Common myeloid progenitor, CD34-positive (primary cell): Measurements from ENCODE around the gene PDE6B.

Source experiments
- CTCF ChIA-PET: fragments of 350-600 bp; sonication (Branson Sonifier 250); formaldehyde crosslinking; loops from one replicate; lab custom pipeline; 2021; ENCODE audit warnings: antibody characterized with exemption; lab: Charles Lee
- POLR2A ChIA-PET: fragments of 350-600 bp; sonication (Branson Sonifier 250); formaldehyde crosslinking; loops from one replicate; lab custom pipeline; 2021; ENCODE audit warnings: antibody characterized with exemption; lab: Charles Lee
- DNase-seq, 3 donors: peaks; one replicate each; pipeline versions ENCODE4 v3.0.0 to v3.0.0-alpha.2; 2013
- H3K27ac ChIP-seq, 2 experiments: 1 replicate in 1 of 2; 2 replicates in 1 of 2; pipeline ENCODE4 v1.7.0; 2013; ENCODE audit warnings: inconsistent platforms in 2 of 2, low read length in 2 of 2, mild to moderate bottlenecking in 2 of 2, low read depth in 1 of 2, moderate library complexity in 1 of 2; ENCODE audit not compliant: severe bottlenecking in 2 of 2, insufficient read depth in 1 of 2, poor library complexity in 1 of 2
- H3K27me3 ChIP-seq, 5 experiments: replicated peaks in 2 of 5; 1 replicate in 3 of 5; 2 replicates in 2 of 5; pipeline versions ENCODE4 v1.6.1 to v1.7.0; 2013; ENCODE audit warnings: low read length in 4 of 5, mild to moderate bottlenecking in 2 of 5, moderate library complexity in 2 of 5, inconsistent platforms in 1 of 5; ENCODE audit not compliant: insufficient read depth in 5 of 5, control insufficient read depth in 4 of 5
- H3K36me3 ChIP-seq, 4 experiments: 1 replicate in 2 of 4; 2 replicates in 2 of 4; pipeline versions ENCODE4 v1.6.1 to v1.7.0; 2013; ENCODE audit warnings: low read length in 3 of 4, control low read depth in 1 of 4, mild to moderate bottlenecking in 1 of 4; ENCODE audit not compliant: control insufficient read depth in 4 of 4, insufficient read depth in 4 of 4
- H3K4me1 ChIP-seq, 4 experiments: 1 replicate in 3 of 4; 2 replicates in 1 of 4; pipeline versions ENCODE4 v1.6.1 to v1.7.1; 2013; ENCODE audit warnings: low read length in 3 of 4, mild to moderate bottlenecking in 3 of 4, control low read depth in 1 of 4, inconsistent platforms in 1 of 4, moderate library complexity in 1 of 4; ENCODE audit not compliant: control insufficient read depth in 4 of 4, insufficient read depth in 4 of 4; ENCODE audit errors: control extremely low read depth in 1 of 4
- H3K4me3 ChIP-seq, 7 experiments: 1 replicate in 4 of 7; 2 replicates in 3 of 7; pipeline versions ENCODE4 v1.5.1 to v1.7.0; 2013; ENCODE audit warnings: mild to moderate bottlenecking in 7 of 7, low read length in 6 of 7, moderate library complexity in 6 of 7, inconsistent platforms in 2 of 7, low read depth in 2 of 7, control low read depth in 1 of 7; ENCODE audit not compliant: insufficient read depth in 4 of 7, control insufficient read depth in 1 of 7; ENCODE audit errors: extremely low read depth in 1 of 7
- H3K9me3 ChIP-seq, 5 experiments: 1 replicate in 4 of 5; 2 replicates in 1 of 5; pipeline versions ENCODE4 v1.6.1 to v1.7.1; 2013; ENCODE audit warnings: low read length in 4 of 5, mild to moderate bottlenecking in 2 of 5, inconsistent platforms in 1 of 5, low read depth in 1 of 5, moderate library complexity in 1 of 5; ENCODE audit not compliant: control insufficient read depth in 4 of 5, insufficient read depth in 2 of 5; ENCODE audit errors: control extremely low read depth in 1 of 5
- WGBS: methylation state at CpG from one replicate; pipeline ENCODE4 v1.1.5; 2013; ENCODE audit not compliant: insufficient coverage; 5-methylcytosine and 5-hydroxymethylcytosine counted together

The PDE6B gene

DNA sequence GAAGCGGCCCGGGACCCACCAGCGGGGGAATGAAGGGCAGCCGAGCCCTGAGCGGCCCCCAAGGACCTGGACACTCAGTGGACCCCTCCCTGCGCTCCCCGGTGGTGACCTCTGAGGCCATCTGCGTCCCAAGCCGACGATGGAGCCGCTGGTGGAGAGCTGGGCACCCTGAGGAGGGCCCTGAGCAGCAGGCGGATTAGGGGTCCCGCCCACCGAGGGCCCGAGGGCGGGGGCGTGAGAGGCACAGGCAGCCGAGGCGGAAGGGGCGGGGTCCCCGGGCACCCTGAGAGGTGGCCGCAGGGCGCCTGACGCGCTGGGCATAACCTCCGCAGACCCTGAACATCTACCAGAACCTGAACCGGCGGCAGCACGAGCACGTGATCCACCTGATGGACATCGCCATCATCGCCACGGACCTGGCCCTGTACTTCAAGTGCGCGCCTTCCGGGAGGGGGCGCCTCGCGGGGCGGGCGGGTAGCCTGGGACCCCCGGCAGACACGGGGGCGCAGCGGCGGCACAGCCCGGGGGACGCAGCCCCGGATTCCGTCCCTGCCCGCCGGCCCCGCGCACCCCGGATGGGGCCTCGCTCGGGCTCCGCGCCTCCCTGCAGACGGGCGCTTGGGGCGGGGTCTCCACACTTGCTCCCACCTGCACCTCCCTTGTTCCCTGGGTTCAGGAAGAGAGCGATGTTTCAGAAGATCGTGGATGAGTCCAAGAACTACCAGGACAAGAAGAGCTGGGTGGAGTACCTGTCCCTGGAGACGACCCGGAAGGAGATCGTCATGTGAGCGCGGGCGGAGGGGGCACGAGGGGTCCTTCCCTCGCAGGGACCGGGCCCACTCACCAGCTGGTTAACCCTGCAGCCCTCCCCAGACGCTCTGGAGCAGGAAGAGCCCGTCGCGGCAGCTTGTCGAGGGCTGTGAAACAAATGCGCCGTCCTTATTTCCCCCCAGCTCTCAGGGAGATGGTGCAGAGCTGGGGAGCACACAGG, 38.4 kb downstream of the PDE6B start:
- peaks cover 0 to 18% (median 8%) of the 10 kb centered on the region in 4 experiments for H3K36me3 ChIP-seq
- H3K9me3 ChIP-seq = no peaks in the 10 kb centered on the region
- peak overlapping the region; percentile 67 to 94 (median 84) for H3K4me3 ChIP-seq
- H3K27ac ChIP-seq = peak overlapping the region; percentile 75 to 79
- H3K27me3 ChIP-seq = no peaks in the 10 kb centered on the region
- ChIA-PET CTCF (interaction anchor here (1.0 to 1.4 kb wide), 3 partner anchors 11 to 422 kb away, joined by 3 to 5 read pairs (median 4); no protein-coding TSS in a partner anchor), POLR2A (interaction anchor here (0.5 to 1.2 kb wide), 2 partner anchors 11 to 581 kb away, joined by 3 to 5 read pairs; partner anchors contain the start of genes ATP5ME and MYL5)
- WGBS = under 1% methylated on average over 75 of the region's 80 CpGs
- DNase-seq = peak; percentile 70 to 89 (median 86)
- peaks cover 0 to 22% (median 16%) of the 10 kb centered on the region in 4 experiments for H3K4me1 ChIP-seq

DNA sequence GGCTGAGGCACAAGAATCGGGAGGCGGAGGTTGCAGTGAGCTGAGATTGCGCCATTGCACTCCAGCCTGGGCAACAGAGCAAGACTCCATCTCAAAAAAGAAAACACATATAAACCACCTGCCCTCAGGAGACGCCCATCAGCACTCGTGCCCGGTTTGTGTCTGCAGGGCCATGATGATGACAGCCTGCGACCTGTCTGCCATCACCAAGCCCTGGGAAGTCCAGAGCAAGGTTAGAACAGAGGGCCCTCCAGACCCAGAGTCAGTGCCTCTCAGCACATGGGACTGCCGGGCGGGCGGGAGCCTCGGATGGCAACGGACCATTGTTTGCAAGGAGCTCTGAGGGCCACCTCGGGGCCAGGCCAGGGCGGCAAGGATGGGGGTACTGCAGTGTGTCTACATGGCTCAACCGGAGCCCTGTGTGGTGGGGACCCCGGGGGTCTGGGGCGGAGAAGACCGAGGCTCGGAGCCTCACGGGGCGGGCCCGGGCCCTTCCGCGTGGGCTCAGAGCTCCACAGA, 39.4 kb downstream of the PDE6B start:
- ChIA-PET CTCF (interaction anchor here (1.0 to 1.4 kb wide), 3 partner anchors 9 to 20 kb away, joined by 3 to 5 read pairs (median 4); partner anchors contain the start of genes ATP5ME and MYL5), POLR2A (interaction anchor here (1.2 kb wide), 1 partner anchor 10 kb away, joined by 5 read pairs; the partner anchor contains the start of genes ATP5ME and MYL5)
- H3K4me3 ChIP-seq = peak overlapping the region in 2 of 7 experiments; percentile 84 to 90
- whole genome bisulfite sequencing = 96% methylated on average over 19 of the region's 24 CpGs
- H3K4me1 ChIP-seq = peaks cover 0 to 22% (median 16%) of the 10 kb centered on the region in 4 experiments
- no peaks in the 10 kb centered on the region for H3K27me3 ChIP-seq
- no peak for DNase-seq
- no peaks in the 10 kb centered on the region for H3K9me3 ChIP-seq
- H3K27ac ChIP-seq = no peak overlapping the region
- peaks cover 0 to 19% (median 6%) of the 10 kb centered on the region in 4 experiments for H3K36me3 ChIP-seq

DNA sequence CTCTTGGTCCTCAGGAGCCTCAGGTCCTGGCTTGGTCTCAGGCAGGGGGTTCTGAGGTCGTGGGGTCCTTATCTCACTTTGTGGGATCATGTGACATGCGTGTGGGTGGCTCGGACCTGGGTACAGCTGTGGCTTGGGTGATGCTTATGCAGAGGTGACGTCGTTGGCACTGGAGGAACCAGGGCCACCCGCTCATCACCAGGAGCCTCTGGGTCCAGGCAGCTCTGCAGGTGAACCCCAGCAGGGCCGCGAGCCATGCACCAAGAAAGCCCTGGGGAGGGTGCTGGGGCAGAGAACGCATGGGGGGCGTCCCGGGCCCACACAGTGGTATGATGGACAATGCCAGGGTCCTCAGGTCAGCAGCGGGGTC, 40.0 kb downstream of the PDE6B start:
- Histone ChIP-seq H3K4me3 (no peak overlapping the region), H3K27me3 (no peaks in the 10 kb centered on the region), H3K36me3 (peaks cover 0 to 16% (median 4%) of the 10 kb centered on the region in 4 experiments), H3K27ac (no peak overlapping the region), H3K9me3 (no peaks in the 10 kb centered on the region), H3K4me1 (peaks cover 0 to 22% (median 16%) of the 10 kb centered on the region in 4 experiments)
- no peak for DNase-seq
- POLR2A ChIA-PET = no interaction called here
- WGBS = 95% methylated on average over 11 of the region's 12 CpGs
- CTCF ChIA-PET = interaction anchor here (0.7 to 1.0 kb wide), 2 partner anchors 9 to 18 kb away, joined by 4 read pairs; partner anchors contain the start of genes ATP5ME and MYL5

DNA sequence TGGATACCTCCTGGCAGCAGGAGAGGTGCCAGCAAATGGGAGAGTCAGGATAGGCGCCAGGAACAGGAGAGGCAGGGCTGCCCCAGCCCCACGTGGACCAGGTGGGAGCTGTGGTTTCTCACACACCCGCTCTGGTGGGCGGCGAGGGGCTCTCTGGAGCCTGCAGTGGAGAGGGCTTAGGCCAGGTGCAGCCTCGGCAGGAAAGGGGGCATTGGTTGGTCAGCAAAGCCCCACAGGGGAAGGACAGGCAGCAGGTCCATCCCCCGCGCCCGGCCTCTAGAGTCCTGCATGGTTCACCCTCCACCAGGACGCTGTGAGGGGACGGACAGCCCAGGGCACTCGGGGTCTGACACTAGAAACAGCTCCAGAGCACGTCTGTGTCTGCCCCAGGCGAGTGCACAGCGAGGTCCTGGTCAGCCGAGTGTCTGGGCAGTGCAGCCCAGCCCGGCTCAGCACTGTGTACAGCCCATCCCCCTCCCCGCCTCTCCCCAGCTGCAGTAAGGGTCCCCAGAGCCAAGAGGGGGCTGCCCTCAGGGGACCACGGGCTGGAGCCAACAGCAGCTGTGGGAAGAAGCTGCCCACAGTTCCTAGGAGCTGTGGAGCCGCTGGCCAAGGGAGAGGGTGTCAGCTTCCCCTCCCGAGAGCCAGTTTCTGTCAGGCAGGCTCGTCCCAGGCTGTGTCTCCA, 40.5 kb downstream of the PDE6B start:
- DNase-seq = no peak
- Histone ChIP-seq H3K27ac (no peak overlapping the region), H3K9me3 (no peaks in the 10 kb centered on the region), H3K36me3 (peaks cover 0 to 17% (median 7%) of the 10 kb centered on the region in 4 experiments), H3K4me3 (no peak overlapping the region), H3K27me3 (no peaks in the 10 kb centered on the region), H3K4me1 (peaks cover 0 to 22% (median 16%) of the 10 kb centered on the region in 4 experiments)
- WGBS = 92% methylated on average over 15 of the region's 22 CpGs
- POLR2A ChIA-PET = no interaction called here
- CTCF ChIA-PET = interaction anchor here (0.7 to 1.0 kb wide), 2 partner anchors 8 to 18 kb away, joined by 4 read pairs; partner anchors contain the start of genes ATP5ME and MYL5

DNA sequence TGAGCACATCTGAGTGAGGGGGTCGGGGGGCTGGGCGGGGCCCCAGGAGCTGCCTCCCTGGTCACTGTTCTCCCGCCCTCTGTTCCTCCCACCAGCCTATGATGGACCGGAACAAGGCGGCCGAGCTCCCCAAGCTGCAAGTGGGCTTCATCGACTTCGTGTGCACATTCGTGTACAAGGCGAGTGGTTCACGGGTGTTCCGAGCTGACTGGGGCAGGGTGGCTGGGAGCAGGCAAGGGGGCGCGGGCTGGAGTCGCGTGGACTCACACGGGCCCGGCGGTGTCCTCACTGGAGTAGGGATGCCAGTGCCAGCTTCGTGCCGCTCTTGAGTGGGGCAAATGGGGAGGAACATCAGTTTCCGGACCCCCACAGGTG, 41.0 kb downstream of the PDE6B start:
- CTCF ChIA-PET = interaction anchor here (0.7 kb wide), 1 partner anchor 17 kb away, joined by 4 read pairs; no protein-coding TSS in a partner anchor
- no peaks in the 10 kb centered on the region for H3K9me3 ChIP-seq
- peaks cover 0 to 22% (median 7%) of the 10 kb centered on the region in 4 experiments for H3K36me3 ChIP-seq
- POLR2A ChIA-PET = no interaction called here
- no peak for DNase-seq
- no peaks in the 10 kb centered on the region for H3K27me3 ChIP-seq
- WGBS = 95% methylated on average over 22 of the region's 22 CpGs
- H3K4me1 ChIP-seq = peaks cover 0 to 22% (median 16%) of the 10 kb centered on the region in 4 experiments
- no peak overlapping the region for H3K27ac ChIP-seq
- H3K4me3 ChIP-seq = no peak overlapping the region

DNA sequence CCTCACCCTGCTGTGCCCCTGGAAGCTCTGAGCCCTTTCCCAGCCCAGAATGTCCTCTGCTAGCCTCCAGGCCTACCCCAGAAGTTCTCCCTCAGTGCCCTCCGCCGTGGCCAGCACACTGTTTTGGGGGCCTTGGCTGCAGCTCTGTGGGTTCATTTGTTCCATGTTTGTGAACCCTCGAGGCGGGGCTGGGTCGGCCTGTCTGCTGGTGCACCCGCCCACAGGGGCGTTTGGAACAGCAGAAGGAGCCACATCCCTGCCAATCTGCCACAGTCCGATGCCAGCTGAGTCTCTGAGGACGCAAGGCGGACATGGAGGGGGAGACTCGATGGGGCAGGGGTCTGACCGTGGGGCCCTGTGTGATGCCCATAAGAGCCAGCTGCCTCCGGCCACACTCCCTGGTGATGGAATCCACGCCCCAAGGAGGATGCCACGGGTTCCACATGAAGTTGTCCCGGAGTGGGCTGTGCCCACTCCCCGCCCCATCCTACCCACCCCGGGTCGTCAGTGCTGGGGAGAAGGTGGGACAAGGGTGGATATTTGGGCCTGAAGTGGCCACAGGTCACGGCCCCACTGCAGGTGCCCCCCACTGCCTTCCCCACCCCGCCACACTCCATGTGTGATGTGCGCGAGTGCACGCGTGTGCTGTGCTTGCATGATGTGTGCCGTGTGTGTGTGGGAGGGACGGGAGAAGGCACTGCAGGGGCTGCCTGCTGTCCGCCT, 41.6 kb downstream of the PDE6B start:
- H3K4me3 ChIP-seq = no peak overlapping the region
- peaks cover 0 to 22% (median 16%) of the 10 kb centered on the region in 4 experiments for H3K4me1 ChIP-seq
- H3K36me3 ChIP-seq = peaks cover 4 to 25% (median 11%) of the 10 kb centered on the region in 4 experiments
- 92% methylated on average over 17 of the region's 28 CpGs for WGBS
- H3K27ac ChIP-seq = no peak overlapping the region
- ChIA-PET CTCF (no interaction called here), POLR2A (no interaction called here)
- H3K9me3 ChIP-seq = no peaks in the 10 kb centered on the region
- DNase-seq = no peak
- no peaks in the 10 kb centered on the region for H3K27me3 ChIP-seq
